GM12865 (cell line): ENCODE results near the gene TGFBI.

Experiments
- DNase-seq: peaks from one replicate; pipeline ENCODE4 v3.0.0; 2010; ENCODE audit warnings: low read depth
- H3K4me3 ChIP-seq: 2 replicates; pipeline ENCODE4 v1.5.1; 2011; ENCODE audit warnings: mild to moderate bottlenecking, low read depth, low read length, control low read depth
- TF ChIP-seq, protein P1 (sequence below): IDR thresholded peaks from 2 replicates; pipeline ENCODE4 v1.5.1; 2011; ENCODE audit warnings: low read length, control low read depth, low read depth, inconsistent platforms; ENCODE audit not compliant: insufficient read depth; ENCODE audit errors: missing control alignments

Gene TGFBI

DNA sequence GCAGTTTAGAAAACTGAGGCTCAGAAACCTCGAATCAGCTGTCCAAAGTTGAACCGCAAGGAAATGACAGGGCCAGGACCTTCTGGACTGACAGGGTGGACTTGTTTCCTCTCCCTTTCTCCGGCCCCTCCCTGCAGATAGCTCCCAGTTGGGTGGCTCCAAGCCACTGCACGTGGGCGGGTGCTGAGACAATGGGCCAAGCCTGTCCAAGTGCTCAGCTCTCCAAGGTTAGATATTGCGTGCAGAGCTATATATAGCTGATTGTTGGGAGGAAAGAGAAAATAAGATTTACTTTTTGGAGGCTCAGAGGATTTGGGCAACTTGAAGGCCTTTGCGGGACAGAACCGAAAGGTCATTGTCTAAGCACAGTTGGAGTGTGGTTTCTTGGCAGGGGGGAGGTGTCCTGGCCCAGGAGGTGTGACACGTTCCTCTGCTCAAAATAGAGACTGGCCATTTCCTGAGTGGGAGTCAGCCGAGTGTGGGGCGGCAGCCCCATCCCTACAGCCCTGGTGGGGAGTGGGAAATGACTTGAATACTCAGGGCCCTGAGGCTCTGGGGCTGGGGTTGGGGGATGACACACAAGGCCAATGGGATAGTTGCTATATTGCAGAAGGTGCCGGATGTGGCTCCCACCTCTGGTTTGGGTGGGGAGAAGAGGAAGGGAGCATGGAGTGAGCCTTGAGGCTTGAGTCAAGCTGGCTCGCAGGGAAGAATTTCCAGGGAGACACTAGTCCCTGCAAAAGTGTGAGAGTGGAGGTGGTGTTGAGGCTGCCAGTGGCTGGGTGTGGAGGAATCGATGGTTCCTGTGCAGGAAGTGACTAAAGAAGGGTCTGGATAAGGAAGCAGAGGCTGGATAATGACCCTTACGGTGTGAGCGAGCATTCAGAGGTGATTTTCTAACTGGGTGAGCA, 59.4 kb downstream of the TGFBI start:
- TF ChIP-seq, protein P1, sequence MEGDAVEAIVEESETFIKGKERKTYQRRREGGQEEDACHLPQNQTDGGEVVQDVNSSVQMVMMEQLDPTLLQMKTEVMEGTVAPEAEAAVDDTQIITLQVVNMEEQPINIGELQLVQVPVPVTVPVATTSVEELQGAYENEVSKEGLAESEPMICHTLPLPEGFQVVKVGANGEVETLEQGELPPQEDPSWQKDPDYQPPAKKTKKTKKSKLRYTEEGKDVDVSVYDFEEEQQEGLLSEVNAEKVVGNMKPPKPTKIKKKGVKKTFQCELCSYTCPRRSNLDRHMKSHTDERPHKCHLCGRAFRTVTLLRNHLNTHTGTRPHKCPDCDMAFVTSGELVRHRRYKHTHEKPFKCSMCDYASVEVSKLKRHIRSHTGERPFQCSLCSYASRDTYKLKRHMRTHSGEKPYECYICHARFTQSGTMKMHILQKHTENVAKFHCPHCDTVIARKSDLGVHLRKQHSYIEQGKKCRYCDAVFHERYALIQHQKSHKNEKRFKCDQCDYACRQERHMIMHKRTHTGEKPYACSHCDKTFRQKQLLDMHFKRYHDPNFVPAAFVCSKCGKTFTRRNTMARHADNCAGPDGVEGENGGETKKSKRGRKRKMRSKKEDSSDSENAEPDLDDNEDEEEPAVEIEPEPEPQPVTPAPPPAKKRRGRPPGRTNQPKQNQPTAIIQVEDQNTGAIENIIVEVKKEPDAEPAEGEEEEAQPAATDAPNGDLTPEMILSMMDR = no peak
- DNase-seq = no peak
- no peak overlapping the region for H3K4me3 ChIP-seq

DNA sequence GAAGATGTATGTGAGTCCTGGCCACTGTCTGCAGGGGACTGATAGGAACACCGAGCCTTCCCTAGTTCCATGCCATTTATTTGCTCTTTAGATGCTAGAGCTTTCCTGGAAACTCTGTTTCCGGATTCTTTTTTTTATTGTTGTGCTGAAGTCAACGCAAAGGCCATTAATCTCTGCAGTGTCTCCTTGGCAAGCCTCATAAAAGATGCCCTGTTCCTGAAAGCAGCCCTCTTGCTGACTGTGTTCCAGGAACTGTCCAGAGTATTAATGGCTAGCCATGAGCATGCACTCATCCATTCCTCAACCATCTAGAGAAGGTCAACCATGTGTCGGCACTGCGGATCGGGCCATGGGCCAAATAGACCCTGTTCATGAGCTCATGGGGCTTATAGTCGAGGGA, 61.0 kb downstream of the TGFBI start:
- H3K4me3 ChIP-seq = no peak overlapping the region
- TF ChIP-seq, protein P1 = no peak
- no peak for DNase-seq

- no peak for DNase-seq
- H3K4me3 ChIP-seq = no peak overlapping the region
- TF ChIP-seq, protein P1 = no peak
Observed at GRCh38 chr5:136090319-136090718, 61.5 kb downstream of the TGFBI start.

GRCh38 chr5:136094189-136094912, 65.6 kb downstream of the TGFBI start:
- no peak overlapping the region for H3K4me3 ChIP-seq
- TF ChIP-seq, protein P1 = no peak
- no peak for DNase-seq

GRCh38 chr5:136094913-136095641, 66.3 kb downstream of the TGFBI start:
- no peak overlapping the region for H3K4me3 ChIP-seq
- TF ChIP-seq, protein P1 = no peak
- no peak for DNase-seq

DNA sequence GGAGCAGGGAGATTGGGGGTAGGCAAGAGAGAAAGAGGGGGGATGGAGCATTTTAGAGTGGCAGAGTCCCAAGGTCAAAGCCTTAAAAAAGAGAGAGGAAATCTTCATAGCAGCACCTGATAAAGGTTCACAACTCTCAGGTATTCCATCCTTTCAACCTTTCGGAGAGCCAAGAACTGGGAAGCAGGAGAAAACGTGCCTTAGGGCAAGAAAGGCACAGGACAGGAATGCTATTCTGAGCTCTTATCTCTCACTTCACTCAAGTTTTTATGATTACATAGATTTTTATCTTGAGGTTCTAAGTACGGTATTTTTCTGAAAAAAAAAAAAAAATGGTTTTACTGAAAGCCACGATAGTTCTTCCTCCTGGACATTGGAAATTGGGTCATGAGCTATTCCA, 69.4 kb downstream of the TGFBI start:
- no peak for DNase-seq
- TF ChIP-seq, protein P1 = no peak
- no peak overlapping the region for H3K4me3 ChIP-seq
